IMR-90 (cell line): ENCODE results near the gene SLC23A2. TPM values are rescaled to one million over a fixed set of nuclear protein-coding genes. Genes with fewer than 3 reads are reported as not detected.

Experiments used
- ATAC-seq: fragments of 200-7000 bp; cut with Tn5 transposase; 2 replicates; pipeline ENCODE4 v1.9.1; 2020; ENCODE audit warnings: low read depth, mild to moderate bottlenecking, moderate library complexity
- BruUV-seq: library from RNA; stranded (reverse); fragments of 400-500 nt; replicated peaks from 2 replicates; lab custom pipeline; 2021; lab: Mats Ljungman, UMichigan
- CTCF ChIA-PET: fragments of 300-600 bp; formaldehyde crosslinking; extraction: SDS; loops from one replicate; lab custom pipeline; 2021; ENCODE audit warnings: antibody characterized with exemption; lab: Yijun Ruan, JAX
- POLR2A ChIA-PET: fragments of 300-600 bp; sonication (Branson Sonifier 250); formaldehyde crosslinking; loops from one replicate; lab custom pipeline; 2022; ENCODE audit warnings: antibody characterized with exemption; ENCODE audit not compliant: unreplicated experiment; lab: Charles Lee
- DNase-seq: peaks from one replicate; pipeline ENCODE4 v3.0.0; 2013
- H2AFZ ChIP-seq: replicated peaks from 2 replicates; pipeline ENCODE3; 2013; ENCODE audit warnings: low read length, mild to moderate bottlenecking; ENCODE audit not compliant: poor library complexity
- H2AK5ac ChIP-seq: 2 replicates; pipeline ENCODE4 v1.6.1; 2013; ENCODE audit warnings: low read depth, low read length, inconsistent platforms
- H2AK9ac ChIP-seq: replicated peaks from 2 replicates; pipeline ENCODE3; 2013; ENCODE audit warnings: mild to moderate bottlenecking, low read depth, low read length, moderate library complexity; ENCODE audit not compliant: poor library complexity
- H2BK120ac ChIP-seq: 2 replicates; pipeline ENCODE4 v1.6.1; 2013; ENCODE audit warnings: low read depth, low read length, inconsistent platforms
- H2BK15ac ChIP-seq: 3 replicates; pipeline ENCODE4 v1.6.1; 2013; ENCODE audit warnings: low read depth, low read length, inconsistent platforms
- H2BK20ac ChIP-seq: 2 replicates; pipeline ENCODE4 v1.6.1; 2013; ENCODE audit warnings: low read depth, mild to moderate bottlenecking, inconsistent platforms, low read length, moderate library complexity
- H2BK5ac ChIP-seq: 2 replicates; pipeline ENCODE4 v1.6.1; 2013; ENCODE audit warnings: mild to moderate bottlenecking, low read depth, low read length, inconsistent platforms; ENCODE audit not compliant: poor library complexity, severe bottlenecking
- H3K14ac ChIP-seq: replicated peaks from 2 replicates; pipeline ENCODE4 v1.6.1; 2013; ENCODE audit warnings: low read depth, low read length, inconsistent platforms
- H3K18ac ChIP-seq: 2 replicates; pipeline ENCODE4 v1.6.1; 2013; ENCODE audit warnings: low read depth, low read length, control low read depth
- H3K23ac ChIP-seq: 2 replicates; pipeline ENCODE4 v1.6.1; 2013; ENCODE audit warnings: low read depth, low read length, inconsistent platforms
- H3K27ac ChIP-seq: 2 replicates; pipeline ENCODE4 v1.5.1; 2013; ENCODE audit warnings: mild to moderate bottlenecking, control low read depth, low read length; ENCODE audit not compliant: insufficient read depth
- H3K27me3 ChIP-seq: 2 replicates; pipeline ENCODE4 v1.6.1; 2013; ENCODE audit warnings: low read length; ENCODE audit not compliant: control insufficient read depth, insufficient read depth
- H3K36me3 ChIP-seq: 2 replicates; pipeline ENCODE4 v1.6.1; 2013; ENCODE audit warnings: low read length, mixed read lengths; ENCODE audit not compliant: control insufficient read depth, insufficient read depth
- H3K4ac ChIP-seq: 2 replicates; pipeline ENCODE4 v1.6.1; 2013; ENCODE audit warnings: low read depth, low read length, inconsistent platforms
- H3K4me1 ChIP-seq: 2 replicates; pipeline ENCODE4 v1.6.1; 2013; ENCODE audit warnings: low read length, mixed read lengths; ENCODE audit not compliant: control insufficient read depth, insufficient read depth
- H3K4me2 ChIP-seq: 2 replicates; pipeline ENCODE4 v1.6.1; 2013; ENCODE audit warnings: low read depth, mild to moderate bottlenecking, control low read depth, low read length, moderate library complexity
- H3K4me3 ChIP-seq: 2 replicates; pipeline ENCODE4 v1.5.1; 2013; ENCODE audit warnings: low read depth, mild to moderate bottlenecking, control low read depth, low read length, moderate library complexity; ENCODE audit not compliant: insufficient read depth
- H3K56ac ChIP-seq: 2 replicates; pipeline ENCODE4 v1.6.1; 2013; ENCODE audit warnings: low read length, inconsistent platforms; ENCODE audit not compliant: insufficient read depth; ENCODE audit errors: extremely low read depth
- H3K79me1 ChIP-seq, 2 experiments: 2 replicates each; pipeline ENCODE4 v1.6.1; 2013; ENCODE audit warnings: low read length in 2 of 2, inconsistent platforms in 1 of 2, low read depth in 1 of 2
- H3K9ac ChIP-seq: 2 replicates; pipeline ENCODE4 v1.6.1; 2013; ENCODE audit warnings: low read depth, low read length, control low read depth
- H3K9me1 ChIP-seq: 2 replicates; pipeline ENCODE4 v1.6.1; 2013; ENCODE audit warnings: low read length, inconsistent platforms; ENCODE audit not compliant: insufficient read depth
- H3K9me3 ChIP-seq: 2 replicates; pipeline ENCODE4 v1.6.1; 2013; ENCODE audit warnings: low read length; ENCODE audit not compliant: control insufficient read depth, insufficient read depth
- H4K20me1 ChIP-seq: 2 replicates; pipeline ENCODE4 v1.6.1; 2013; ENCODE audit warnings: low read length, inconsistent platforms; ENCODE audit not compliant: insufficient read depth
- H4K5ac ChIP-seq: 2 replicates; pipeline ENCODE4 v1.6.1; 2013; ENCODE audit warnings: mild to moderate bottlenecking, low read depth, low read length, control low read depth
- H4K8ac ChIP-seq, 2 experiments: 2 replicates each; pipeline ENCODE4 v1.6.1; 2013; ENCODE audit warnings: low read depth in 2 of 2, low read length in 2 of 2, control low read depth in 1 of 2, inconsistent platforms in 1 of 2
- H4K91ac ChIP-seq: 2 replicates; pipeline ENCODE4 v1.6.1; 2013; ENCODE audit warnings: low read depth, low read length, inconsistent platforms; ENCODE audit not compliant: insufficient read depth
- BHLHE40 ChIP-seq: fragments of 150-350 bp; IDR thresholded peaks from 2 replicates; pipeline ENCODE4 v1.6.1; 2016; ENCODE audit warnings: mild to moderate bottlenecking, low read depth, low read length
- CEBPB ChIP-seq: IDR thresholded peaks from 2 replicates; pipeline ENCODE4 v1.6.1; 2012; ENCODE audit warnings: low read depth, low read length, improper control_type of control experiment
- CHD1 ChIP-seq: IDR thresholded peaks from 2 replicates; pipeline ENCODE4 v1.6.1; 2012; ENCODE audit warnings: low read depth, low read length, improper control_type of control experiment
- ELK1 ChIP-seq: fragments of 150-350 bp; IDR thresholded peaks from 2 replicates; pipeline ENCODE4 v1.6.1; 2016; ENCODE audit warnings: low read depth, mild to moderate bottlenecking, low read length, moderate library complexity, borderline replicate concordance
- FOS ChIP-seq: fragments of 150-350 bp; IDR thresholded peaks from 2 replicates; pipeline ENCODE4 v1.6.1; 2016; ENCODE audit warnings: low read depth, low read length
- MXI1 ChIP-seq: IDR thresholded peaks from 2 replicates; pipeline ENCODE4 v1.6.1; 2012; ENCODE audit warnings: low read depth, mild to moderate bottlenecking, low read length, moderate library complexity, borderline replicate concordance
- NFE2L2 ChIP-seq: fragments of 150-350 bp; IDR thresholded peaks from 2 replicates; pipeline ENCODE4 v1.6.1; 2016; ENCODE audit warnings: low read depth, mild to moderate bottlenecking, low read length
- POLR2A ChIP-seq: IDR thresholded peaks from 2 replicates; pipeline ENCODE4 v1.6.1; 2012; ENCODE audit warnings: mild to moderate bottlenecking, low read depth, low read length
- RAD21 ChIP-seq: IDR thresholded peaks from 2 replicates; pipeline ENCODE4 v1.6.1; 2012; ENCODE audit warnings: low read length, improper control_type of control experiment
- RCOR1 ChIP-seq: IDR thresholded peaks from 2 replicates; pipeline ENCODE4 v1.6.1; 2012; ENCODE audit warnings: mild to moderate bottlenecking, low read length, improper control_type of control experiment; ENCODE audit not compliant: insufficient replicate concordance
- RFX5 ChIP-seq: IDR thresholded peaks from 2 replicates; pipeline ENCODE4 v1.8.0; 2012; ENCODE audit warnings: low read depth, mild to moderate bottlenecking, low read length, moderate library complexity
- SMC3 ChIP-seq: fragments of 150-350 bp; IDR thresholded peaks from 2 replicates; pipeline ENCODE4 v1.6.1; 2016; ENCODE audit warnings: low read depth, mild to moderate bottlenecking, antibody characterized with exemption, low read length, moderate library complexity
- USF2 ChIP-seq: fragments of 150-350 bp; IDR thresholded peaks from 2 replicates; pipeline ENCODE4 v1.6.1; 2017; ENCODE audit warnings: mild to moderate bottlenecking, antibody characterized with exemption, low read length, low read depth
- WGBS, 2 experiments: methylation state at CpG; one replicate each; pipeline versions ENCODE4 v1.1.5 to v1.1.7; 2013; ENCODE audit warnings: missing lambda C conversion rate in 2 of 2; ENCODE audit not compliant: insufficient read length in 1 of 2; ENCODE audit errors: extremely low coverage in 2 of 2; 5-methylcytosine and 5-hydroxymethylcytosine counted together
- dilution Hi-C: fragments of 300-500 bp; cut with HindIII; formaldehyde crosslinking; loops from one replicate; pipeline ENCODE4 v1.14.3; 2018; ENCODE audit warnings: low sequenced_read_pairs; ENCODE audit not compliant: unreplicated experiment
- in situ Hi-C: fragments of 300-500 bp; cut with MboI; formaldehyde crosslinking; loops from 3 replicates; pipeline ENCODE4 v1.14.3; 2019; ENCODE audit warnings: low sequenced_read_pairs, inconsistent platforms, mixed read lengths
- intact Hi-C: fragments of 100-400 bp; cut with micrococcal nuclease; formaldehyde crosslinking; loops from 2 replicates; pipeline ENCODE4 v1.10.0; 2022
- polyA plus RNA-seq, 3 experiments: library from polyadenylated mRNA; depleted of rRNA; stranded (reverse); fragments of >200 nt; gene quantifications; 2 replicates each; pipeline ENCODE4 v1.2.3, GENCODE V29; 2012; ENCODE audit warnings: low replicate concordance in 1 of 3
- total RNA-seq: library from RNA; depleted of rRNA; stranded (reverse); fragments of >200 nt; gene quantifications from 2 replicates; pipeline ENCODE4 v1.2.3, GENCODE V29; 2012
- TF ChIP-seq, protein P1 (sequence below): conservative IDR thresholded peaks from 2 replicates; pipeline ENCODE4 v1.5.1; 2012; ENCODE audit warnings: mild to moderate bottlenecking, low read depth, low read length, improper control_type of control experiment

The SLC23A2 gene
- total and polyA plus RNA-seq, 2 of the 4 experiments (the other 2 are of a cell fraction), result 10.2 to 14.4 TPM

- Histone ChIP-seq H4K8ac (no peak overlapping the region), H3K79me1 (no peaks in the 10 kb centered on the region), H2AFZ (no peak overlapping the region), H2BK5ac (no peak overlapping the region), H3K9me1 (peaks cover 8% of the 10 kb centered on the region; the same call in 1 of the 2 replicates), H3K27me3 (no peaks in the 10 kb centered on the region), H3K18ac (no peak overlapping the region), H2BK120ac (no peak overlapping the region), H3K36me3 (peaks cover 38% of the 10 kb centered on the region), H3K14ac (no peak overlapping the region), H3K4ac (no peak overlapping the region), H2AK9ac (no peak overlapping the region), H4K91ac (no peak overlapping the region), H3K56ac (no peak overlapping the region), H3K9me3 (no peaks in the 10 kb centered on the region), H3K23ac (no peak overlapping the region), H2AK5ac (no peak overlapping the region), H4K20me1 (no peaks in the 10 kb centered on the region), H3K9ac (no peak overlapping the region), H4K5ac (no peak overlapping the region), H2BK20ac (no peak overlapping the region), H3K4me1 (no peaks in the 10 kb centered on the region), H3K4me3 (no peak overlapping the region), H2BK15ac (no peak overlapping the region), H3K4me2 (no peak overlapping the region), H3K27ac (no peak overlapping the region)
- intact Hi-C loops (no loop called here), dilution Hi-C loops (no loop called here), in situ Hi-C loops (no loop called here)
- DNase-seq (no peak), ATAC-seq (no peak)
- no TSS peak for BruUV-seq
- CTCF ChIA-PET, result no interaction called here
- POLR2A ChIA-PET, result no interaction called here
- no CpG with 5 or more reads among the region's 4 CpGs for WGBS, 2 experiments
- no peak for TF ChIP-seq BHLHE40
- TF ChIP-seq RCOR1, result no peak
- TF ChIP-seq SMC3, result no peak
- no peak for TF ChIP-seq USF2
- no peak for TF ChIP-seq ELK1
- no peak for TF ChIP-seq FOS
- no peak for TF ChIP-seq CEBPB
- no peak for TF ChIP-seq RFX5
- TF ChIP-seq, protein P1, sequence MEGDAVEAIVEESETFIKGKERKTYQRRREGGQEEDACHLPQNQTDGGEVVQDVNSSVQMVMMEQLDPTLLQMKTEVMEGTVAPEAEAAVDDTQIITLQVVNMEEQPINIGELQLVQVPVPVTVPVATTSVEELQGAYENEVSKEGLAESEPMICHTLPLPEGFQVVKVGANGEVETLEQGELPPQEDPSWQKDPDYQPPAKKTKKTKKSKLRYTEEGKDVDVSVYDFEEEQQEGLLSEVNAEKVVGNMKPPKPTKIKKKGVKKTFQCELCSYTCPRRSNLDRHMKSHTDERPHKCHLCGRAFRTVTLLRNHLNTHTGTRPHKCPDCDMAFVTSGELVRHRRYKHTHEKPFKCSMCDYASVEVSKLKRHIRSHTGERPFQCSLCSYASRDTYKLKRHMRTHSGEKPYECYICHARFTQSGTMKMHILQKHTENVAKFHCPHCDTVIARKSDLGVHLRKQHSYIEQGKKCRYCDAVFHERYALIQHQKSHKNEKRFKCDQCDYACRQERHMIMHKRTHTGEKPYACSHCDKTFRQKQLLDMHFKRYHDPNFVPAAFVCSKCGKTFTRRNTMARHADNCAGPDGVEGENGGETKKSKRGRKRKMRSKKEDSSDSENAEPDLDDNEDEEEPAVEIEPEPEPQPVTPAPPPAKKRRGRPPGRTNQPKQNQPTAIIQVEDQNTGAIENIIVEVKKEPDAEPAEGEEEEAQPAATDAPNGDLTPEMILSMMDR, result no peak
- no peak for TF ChIP-seq CHD1
- TF ChIP-seq RAD21, result no peak
- TF ChIP-seq NFE2L2, result no peak
- TF ChIP-seq POLR2A, result no peak
- TF ChIP-seq MXI1, result no peak
These were observed 146.8 kb downstream of the SLC23A2 start for GRCh38 chr20:4854561-4854901.
